Liver (tissue), 9 donors: ENCODE data around the gene UBIAD1. TPM values are rescaled to one million over a fixed set of nuclear protein-coding genes. Genes with fewer than 3 reads are reported as not detected.

Experiments
- DNase-seq: peaks from one replicate; pipeline ENCODE4 v3.0.0-alpha.2; 2017; ENCODE audit warnings: low spot score
- H3K27ac ChIP-seq, 2 donors: one replicate each; pipeline ENCODE4 v1.7.0; 2013; ENCODE audit warnings: inconsistent platforms in 2 of 2, low read length in 2 of 2, control low read depth in 1 of 2, low read depth in 1 of 2, mild to moderate bottlenecking in 1 of 2
- H3K27me3 ChIP-seq, 4 donors: one replicate each; pipeline versions ENCODE4 v1.6.1 to v1.7.0; 2013; ENCODE audit warnings: low read length in 3 of 4, inconsistent platforms in 1 of 4, mild to moderate bottlenecking in 1 of 4, moderate library complexity in 1 of 4; ENCODE audit not compliant: control insufficient read depth in 4 of 4, insufficient read depth in 4 of 4
- H3K36me3 ChIP-seq, 4 donors: one replicate each; pipeline versions ENCODE4 v1.6.1 to v1.7.0; 2013; ENCODE audit warnings: low read length in 3 of 4, mild to moderate bottlenecking in 3 of 4, low read depth in 1 of 4, moderate library complexity in 1 of 4; ENCODE audit not compliant: control insufficient read depth in 4 of 4, insufficient read depth in 3 of 4
- H3K4me1 ChIP-seq, 4 donors: one replicate each; pipeline versions ENCODE4 v1.6.1 to v1.7.0; 2013; ENCODE audit warnings: low read length in 3 of 4, mild to moderate bottlenecking in 3 of 4, moderate library complexity in 1 of 4; ENCODE audit not compliant: control insufficient read depth in 4 of 4, insufficient read depth in 4 of 4
- H3K4me3 ChIP-seq, 3 donors: one replicate each; pipeline versions ENCODE4 v1.6.1 to v1.7.0; 2013; ENCODE audit warnings: low read length in 3 of 3, control low read depth in 1 of 3, low read depth in 1 of 3, mild to moderate bottlenecking in 1 of 3
- H3K9ac ChIP-seq, 2 donors: one replicate each; pipeline ENCODE4 v1.7.0; 2013; ENCODE audit warnings: low read length in 2 of 2, mild to moderate bottlenecking in 2 of 2, moderate library complexity in 2 of 2, control low read depth in 1 of 2, low read depth in 1 of 2
- H3K9me3 ChIP-seq, 4 donors: one replicate each; pipeline versions ENCODE4 v1.6.1 to v1.7.0; 2013; ENCODE audit warnings: low read length in 3 of 4; ENCODE audit not compliant: control insufficient read depth in 4 of 4
- EGR1 ChIP-seq, 2 donors: IDR thresholded peaks; 2 replicates each; pipeline ENCODE4 v1.6.1; 2016 to 2018; ENCODE audit warnings: antibody characterized with exemption in 2 of 2, low read depth in 2 of 2
- FOXA1 ChIP-seq: IDR thresholded peaks from 2 replicates; pipeline ENCODE4 v1.6.1; 2016; ENCODE audit warnings: antibody characterized with exemption
- FOXA2 ChIP-seq: IDR thresholded peaks from 2 replicates; pipeline ENCODE4 v1.6.1; 2016; ENCODE audit warnings: antibody characterized with exemption
- GABPA ChIP-seq, 2 donors: IDR thresholded peaks in 1 of 2; conservative IDR thresholded peaks in 1 of 2; 2 replicates each; pipeline ENCODE4 v1.6.1; 2016; ENCODE audit warnings: antibody characterized with exemption in 2 of 2, mild to moderate bottlenecking in 1 of 2, moderate library complexity in 1 of 2
- HNF4A ChIP-seq, 2 donors: conservative IDR thresholded peaks; 2 replicates each; pipeline ENCODE4 v1.6.1; 2016; ENCODE audit warnings: antibody characterized with exemption in 2 of 2, mild to moderate bottlenecking in 2 of 2
- HNF4G ChIP-seq: IDR thresholded peaks from 2 replicates; pipeline ENCODE4 v1.6.1; 2016; ENCODE audit warnings: antibody characterized with exemption
- JUND ChIP-seq, 2 donors: IDR thresholded peaks; 2 replicates each; pipeline ENCODE4 v1.6.1; 2016; ENCODE audit warnings: antibody characterized with exemption in 2 of 2
- MAX ChIP-seq: IDR thresholded peaks from 2 replicates; pipeline ENCODE4 v1.6.1; 2016; ENCODE audit warnings: antibody characterized with exemption
- NR2F2 ChIP-seq: IDR thresholded peaks from 2 replicates; pipeline ENCODE4 v1.6.1; 2016; ENCODE audit warnings: antibody characterized with exemption
- RAD21 ChIP-seq, 2 donors: IDR thresholded peaks; 2 replicates each; pipeline ENCODE4 v1.6.1; 2016; ENCODE audit warnings: antibody characterized with exemption in 2 of 2, mild to moderate bottlenecking in 2 of 2
- REST ChIP-seq: IDR thresholded peaks from 2 replicates; pipeline ENCODE4 v1.6.1; 2016; ENCODE audit warnings: antibody characterized with exemption, mild to moderate bottlenecking
- RXRA ChIP-seq, 2 donors: IDR thresholded peaks; 2 replicates each; pipeline ENCODE4 v1.6.1; 2017 to 2018; ENCODE audit warnings: antibody characterized with exemption in 2 of 2, mild to moderate bottlenecking in 1 of 2
- SP1 ChIP-seq: IDR thresholded peaks from 2 replicates; pipeline ENCODE4 v1.6.1; 2018; ENCODE audit warnings: antibody characterized with exemption, mild to moderate bottlenecking
- TAF1 ChIP-seq: conservative IDR thresholded peaks from 2 replicates; pipeline ENCODE4 v1.6.1; 2016; ENCODE audit warnings: antibody characterized with exemption, mild to moderate bottlenecking
- YY1 ChIP-seq: IDR thresholded peaks from 2 replicates; pipeline ENCODE4 v1.6.1; 2016; ENCODE audit warnings: antibody characterized with exemption, mild to moderate bottlenecking
- WGBS: extraction: QIAGEN DNeasy Blood & Tissue Kit; methylation state at CpG from one replicate; pipeline ENCODE4 v1.1.7; 2013; 5-methylcytosine and 5-hydroxymethylcytosine counted together
- polyA plus RNA-seq, 2 donors: library from polyadenylated mRNA; stranded (reverse) in 1 of 2; unstranded in 1 of 2; fragments of 200-250 nt in 1 of 2; fragments of >200 nt in 1 of 2; fragmentation: Nextera tagmentation in 1 of 2; extraction: Ambion mirVana in 1 of 2; gene quantifications; one replicate each; pipeline versions ENCODE4 v1.2.1 to v1.2.3, GENCODE V29; 2013 to 2015
- total RNA-seq, 2 donors: library from RNA; depleted of rRNA; stranded (reverse); fragments of >200 nt; gene quantifications; one replicate each; pipeline ENCODE4 v1.2.3, GENCODE V29; 2014
- TF ChIP-seq, protein P1 (sequence below): IDR thresholded peaks from 2 replicates; pipeline ENCODE4 v1.6.1; 2016; ENCODE audit warnings: antibody characterized with exemption
- TF ChIP-seq, protein P2 (sequence below): IDR thresholded peaks from 2 replicates; pipeline ENCODE4 v1.6.1; 2016; ENCODE audit warnings: antibody characterized with exemption
- TF ChIP-seq, protein P3 (sequence below): fragments of 150-350 bp; IDR thresholded peaks from 2 replicates; pipeline ENCODE4 v1.5.1; 2017; ENCODE audit warnings: improper control_type of control experiment, low read depth, low read length; ENCODE audit not compliant: missing input control
- donor health status: healthy.
- donor health status: healthy.
- donor health status: healthy.
- donor health status: healthy.
- donor health status: healthy.

UBIAD1 gene
- total and polyA plus RNA-seq, 4 donors: 5.4 to 10.2 (median 8.9) TPM

DNA sequence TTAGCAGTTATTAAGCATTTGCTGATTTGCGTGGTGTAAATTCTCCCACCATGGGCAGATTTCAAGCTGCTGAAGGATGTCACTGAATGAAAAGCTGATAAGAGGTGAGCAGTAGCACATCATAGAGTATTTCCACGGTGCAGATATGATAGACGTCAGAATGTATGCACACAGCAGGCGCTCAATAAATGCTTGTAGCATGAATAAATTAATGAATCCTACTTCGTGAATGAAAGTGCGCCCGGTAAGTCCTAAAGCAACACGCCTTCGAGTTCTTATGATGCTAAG, 510 bp upstream of the UBIAD1 start (continued):
- TF ChIP-seq, protein P1, sequence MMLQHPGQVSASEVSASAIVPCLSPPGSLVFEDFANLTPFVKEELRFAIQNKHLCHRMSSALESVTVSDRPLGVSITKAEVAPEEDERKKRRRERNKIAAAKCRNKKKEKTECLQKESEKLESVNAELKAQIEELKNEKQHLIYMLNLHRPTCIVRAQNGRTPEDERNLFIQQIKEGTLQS: no peak
- no peak for TF ChIP-seq JUND (IDR thresholded peaks at IDR 0.05)
- no peak for TF ChIP-seq FOXA2
- no peak for TF ChIP-seq SP1
- TF ChIP-seq NR2F2: no peak
- TF ChIP-seq RAD21 (IDR thresholded peaks at IDR 0.05): no peak

DNA sequence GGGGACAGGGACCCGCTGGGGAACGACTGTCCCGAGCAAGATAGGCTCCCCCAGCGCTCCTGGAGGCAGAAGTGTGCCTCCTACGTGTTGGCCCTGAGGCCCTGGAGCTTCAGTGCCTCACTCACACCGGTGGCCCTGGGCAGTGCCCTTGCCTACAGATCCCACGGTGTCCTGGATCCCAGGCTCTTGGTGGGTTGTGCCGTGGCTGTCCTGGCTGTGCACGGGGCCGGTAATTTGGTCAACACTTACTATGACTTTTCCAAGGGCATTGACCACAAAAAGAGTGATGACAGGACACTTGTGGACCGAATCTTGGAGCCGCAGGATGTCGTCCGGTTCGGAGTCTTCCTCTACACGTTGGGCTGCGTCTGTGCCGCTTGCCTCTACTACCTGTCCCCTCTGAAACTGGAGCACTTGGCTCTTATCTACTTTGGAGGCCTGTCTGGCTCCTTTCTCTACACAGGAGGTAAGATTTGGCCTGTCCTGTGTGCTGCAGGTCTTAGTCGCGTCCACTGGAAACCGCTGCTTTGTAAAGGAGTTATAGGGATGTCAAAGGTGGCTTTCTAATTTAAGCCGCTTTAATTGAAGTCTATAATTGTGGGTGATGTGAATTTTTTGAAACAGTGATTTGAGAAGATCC, 717 bp downstream of the UBIAD1 start:
- WGBS: 7% methylated on average over 22 of the region's 22 CpGs
- Histone ChIP-seq H3K36me3 (peaks cover 0 to 3% (median 1%) of the 10 kb centered on the region in 4 donors), H3K27ac (peak overlapping the region; percentile 79 to 90), H3K4me1 (peaks cover 3 to 31% (median 25%) of the 10 kb centered on the region in 4 donors), H3K9ac (peak overlapping the region; percentile 36 to 66), H3K4me3 (peak overlapping the region; percentile 78 to 87 (median 82)), H3K9me3 (no peaks in the 10 kb centered on the region), H3K27me3 (no peaks in the 10 kb centered on the region)
- no peak for TF ChIP-seq TAF1
- TF ChIP-seq GABPA (IDR thresholded peaks at IDR 0.05 in 1 of 2, conservative IDR thresholded peaks at IDR 0.05 in 1 of 2): no peak
- no peak for TF ChIP-seq EGR1 (IDR thresholded peaks at IDR 0.05; ENCODE audit: low read depth in 2 of 2)
- no peak for DNase-seq

DNA sequence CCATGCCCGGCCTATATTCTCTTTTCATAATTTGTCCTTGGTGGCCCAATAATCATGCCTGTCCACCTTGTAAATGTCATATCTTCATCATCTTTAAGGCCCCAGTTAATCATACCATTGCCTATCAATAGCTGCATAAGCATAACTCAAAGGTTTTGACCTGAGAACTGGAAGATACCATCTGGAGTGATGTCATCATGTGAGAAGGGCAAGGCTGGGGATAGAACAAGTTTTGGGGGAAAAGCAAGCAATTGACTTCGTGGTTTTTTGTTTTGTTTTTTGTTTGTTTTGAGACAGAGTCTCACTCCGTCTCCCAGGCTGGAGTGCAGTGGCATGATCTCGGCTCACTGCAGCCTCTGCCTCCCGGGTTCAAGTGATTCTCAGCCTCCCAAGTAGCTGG, 6.2 kb downstream of the UBIAD1 start:
- H3K4me3 ChIP-seq: no peak overlapping the region
- TF ChIP-seq SP1 (no peak), MAX (no peak), GABPA (IDR thresholded peaks at IDR 0.05 in 1 of 2, conservative IDR thresholded peaks at IDR 0.05 in 1 of 2) (no peak), YY1 (no peak), REST (no peak), FOXA2 (no peak), HNF4G (no peak), JUND (IDR thresholded peaks at IDR 0.05) (no peak), NR2F2 (no peak), RXRA (IDR thresholded peaks at IDR 0.05) (no peak), RAD21 (IDR thresholded peaks at IDR 0.05) (no peak), EGR1 (IDR thresholded peaks at IDR 0.05; ENCODE audit: low read depth in 2 of 2) (no peak), HNF4A (conservative IDR thresholded peaks at IDR 0.05) (no peak), FOXA1 (no peak), TAF1 (no peak)
- TF ChIP-seq, protein P2, sequence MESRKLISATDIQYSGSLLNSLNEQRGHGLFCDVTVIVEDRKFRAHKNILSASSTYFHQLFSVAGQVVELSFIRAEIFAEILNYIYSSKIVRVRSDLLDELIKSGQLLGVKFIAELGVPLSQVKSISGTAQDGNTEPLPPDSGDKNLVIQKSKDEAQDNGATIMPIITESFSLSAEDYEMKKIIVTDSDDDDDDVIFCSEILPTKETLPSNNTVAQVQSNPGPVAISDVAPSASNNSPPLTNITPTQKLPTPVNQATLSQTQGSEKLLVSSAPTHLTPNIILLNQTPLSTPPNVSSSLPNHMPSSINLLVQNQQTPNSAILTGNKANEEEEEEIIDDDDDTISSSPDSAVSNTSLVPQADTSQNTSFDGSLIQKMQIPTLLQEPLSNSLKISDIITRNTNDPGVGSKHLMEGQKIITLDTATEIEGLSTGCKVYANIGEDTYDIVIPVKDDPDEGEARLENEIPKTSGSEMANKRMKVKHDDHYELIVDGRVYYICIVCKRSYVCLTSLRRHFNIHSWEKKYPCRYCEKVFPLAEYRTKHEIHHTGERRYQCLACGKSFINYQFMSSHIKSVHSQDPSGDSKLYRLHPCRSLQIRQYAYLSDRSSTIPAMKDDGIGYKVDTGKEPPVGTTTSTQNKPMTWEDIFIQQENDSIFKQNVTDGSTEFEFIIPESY: no peak
- TF ChIP-seq, protein P1: no peak
- TF ChIP-seq, protein P3, sequence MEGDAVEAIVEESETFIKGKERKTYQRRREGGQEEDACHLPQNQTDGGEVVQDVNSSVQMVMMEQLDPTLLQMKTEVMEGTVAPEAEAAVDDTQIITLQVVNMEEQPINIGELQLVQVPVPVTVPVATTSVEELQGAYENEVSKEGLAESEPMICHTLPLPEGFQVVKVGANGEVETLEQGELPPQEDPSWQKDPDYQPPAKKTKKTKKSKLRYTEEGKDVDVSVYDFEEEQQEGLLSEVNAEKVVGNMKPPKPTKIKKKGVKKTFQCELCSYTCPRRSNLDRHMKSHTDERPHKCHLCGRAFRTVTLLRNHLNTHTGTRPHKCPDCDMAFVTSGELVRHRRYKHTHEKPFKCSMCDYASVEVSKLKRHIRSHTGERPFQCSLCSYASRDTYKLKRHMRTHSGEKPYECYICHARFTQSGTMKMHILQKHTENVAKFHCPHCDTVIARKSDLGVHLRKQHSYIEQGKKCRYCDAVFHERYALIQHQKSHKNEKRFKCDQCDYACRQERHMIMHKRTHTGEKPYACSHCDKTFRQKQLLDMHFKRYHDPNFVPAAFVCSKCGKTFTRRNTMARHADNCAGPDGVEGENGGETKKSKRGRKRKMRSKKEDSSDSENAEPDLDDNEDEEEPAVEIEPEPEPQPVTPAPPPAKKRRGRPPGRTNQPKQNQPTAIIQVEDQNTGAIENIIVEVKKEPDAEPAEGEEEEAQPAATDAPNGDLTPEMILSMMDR: no peak
- H3K36me3 ChIP-seq: peaks cover 0 to 12% (median 3%) of the 10 kb centered on the region in 4 donors
- 95% methylated on average over 5 of the region's 5 CpGs for WGBS
- no peaks in the 10 kb centered on the region for H3K27me3 ChIP-seq
- H3K27ac ChIP-seq: no peak overlapping the region
- H3K9me3 ChIP-seq: no peaks in the 10 kb centered on the region
- H3K9ac ChIP-seq: no peak overlapping the region
- no peak for DNase-seq
- peaks cover 3 to 18% (median 15%) of the 10 kb centered on the region in 4 donors for H3K4me1 ChIP-seq
